ENCODE measurements around the gene C20orf144.

The C20orf144 gene

GRCh38 chr20:33666293-33667244 is 4.4 kb downstream of the C20orf144 start, which contains the start of gene ACTL10:
TSS of gene ACTL10 (plus strand) at chr20:33666943. CDS start at chr20:33667498, 555 bp downstream.
- Histone ChIP-seq H3K27ac (peak within 1 kb of the TSS; percentile 88 to 90), H3K4me1 (peaks cover 0 to 71% (median 52%) of the 10 kb centered on the region in 4 donors), H3K4me3 (peak within 1 kb of the TSS; percentile 60 to 69), H3K36me3 (peaks cover 0 to 21% (median 4%) of the 10 kb centered on the region in 3 donors), H3K27me3 (no peaks in the 10 kb centered on the region), H3K9me3 (no peaks in the 10 kb centered on the region)
- intact Hi-C loops (cut with DNase I; ENCODE audit: low total_unique reads) = loop anchor here (10.0 kb wide), 2 partner anchors 182 to 212 kb away; no protein-coding TSS in a partner anchor
- TF ChIP-seq CTCF (IDR thresholded peaks at IDR 0.05) = peak; percentile 29 to 39
- peak; percentile 99 to 100 for DNase-seq

GRCh38 chr20:33667245-33667675 is 5.1 kb downstream of the C20orf144 start:
- intact Hi-C loops (cut with DNase I; ENCODE audit: low total_unique reads) = loop anchor here (10.0 kb wide), 2 partner anchors 182 to 212 kb away; no protein-coding TSS in a partner anchor
- DNase-seq = peak in 1 of 2 donors; percentile 84
- Histone ChIP-seq H3K27me3 (no peaks in the 10 kb centered on the region), H3K4me1 (peaks cover 0 to 76% (median 56%) of the 10 kb centered on the region in 4 donors), H3K27ac (peak overlapping the region; percentile 88 to 90), H3K36me3 (peaks cover 0 to 22% (median 4%) of the 10 kb centered on the region in 3 donors), H3K4me3 (peak overlapping the region; percentile 60 to 69), H3K9me3 (no peaks in the 10 kb centered on the region)
- no peak for TF ChIP-seq CTCF (IDR thresholded peaks at IDR 0.05)

GRCh38 chr20:33667676-33668465 is 5.7 kb downstream of the C20orf144 start:
- intact Hi-C loops (cut with DNase I; ENCODE audit: low total_unique reads) = loop anchor here (10.0 kb wide), 2 partner anchors 183 to 213 kb away; no protein-coding TSS in a partner anchor
- Histone ChIP-seq H3K4me3 (peak overlapping the region; percentile 60 to 69), H3K36me3 (peaks cover 0 to 22% (median 4%) of the 10 kb centered on the region in 3 donors), H3K27me3 (no peaks in the 10 kb centered on the region), H3K9me3 (no peaks in the 10 kb centered on the region), H3K27ac (peak overlapping the region; percentile 88 to 90), H3K4me1 (peaks cover 0 to 81% (median 58%) of the 10 kb centered on the region in 4 donors)
- DNase-seq = peak; percentile 72 to 91
- TF ChIP-seq CTCF (IDR thresholded peaks at IDR 0.05) = peak; percentile 86 to 87

- TF ChIP-seq CTCF (IDR thresholded peaks at IDR 0.05) = no peak
- Histone ChIP-seq H3K4me3 (no peak overlapping the region), H3K27ac (peak overlapping the region; percentile 88 to 98), H3K4me1 (peaks cover 0 to 86% (median 64%) of the 10 kb centered on the region in 4 donors), H3K36me3 (peaks cover 0 to 22% (median 4%) of the 10 kb centered on the region in 3 donors), H3K27me3 (no peaks in the 10 kb centered on the region), H3K9me3 (no peaks in the 10 kb centered on the region)
- intact Hi-C loops (cut with DNase I; ENCODE audit: low total_unique reads) = loop anchor here (10.0 kb wide), 2 partner anchors 184 to 214 kb away; no protein-coding TSS in a partner anchor
- DNase-seq = no peak
These were observed 6.5 kb downstream of the C20orf144 start for GRCh38 chr20:33668466-33669155.
